Tongue (tissue), 2 donors: ENCODE results near the gene TAF9B. TPM values are rescaled to one million over a fixed set of nuclear protein-coding genes. Genes with fewer than 3 reads are reported as not detected.
"Not testable (repeated sequence)": the region's sequence is repeated elsewhere in the genome, so short reads cannot be mapped to it uniquely, and the experiment has no call there.

Experiments
- DNase-seq: peaks from one replicate; pipeline ENCODE4 v3.0.0-alpha.2; 2015
- total RNA-seq: library from RNA; depleted of rRNA; stranded (reverse); fragments of >200 nt; gene quantifications from one replicate; pipeline ENCODE4 v1.2.3, GENCODE V29; 2014

TAF9B gene
- 28.0 TPM for total RNA-seq

- peak; percentile 92 for DNase-seq
Measured at GRCh38 chrX:78139160-78140123, at the start of gene TAF9B. TSS of gene TAF9B (minus strand) at chrX:78139650. CDS start at chrX:78139611, 39 bp downstream.

GRCh38 chrX:78182881-78183280 lies 43.4 kb upstream of the TAF9B start:
- no peak for DNase-seq

GRCh38 chrX:78181307-78181706 lies 41.9 kb upstream of the TAF9B start:
- no peak for DNase-seq

GRCh38 chrX:78168065-78168464 lies 28.6 kb upstream of the TAF9B start:
- no peak for DNase-seq

GRCh38 chrX:78165425-78165824 lies 26.0 kb upstream of the TAF9B start:
- DNase-seq: no peak

GRCh38 chrX:78163175-78163574 lies 23.7 kb upstream of the TAF9B start:
- DNase-seq: not testable (repeated sequence)

GRCh38 chrX:78160711-78161110 lies 21.3 kb upstream of the TAF9B start:
- not testable (repeated sequence) for DNase-seq

GRCh38 chrX:78157846-78158245 lies 18.4 kb upstream of the TAF9B start:
- DNase-seq: not testable (repeated sequence)

- not testable (repeated sequence) for DNase-seq
Measured at GRCh38 chrX:78157373-78157772, 17.9 kb upstream of the TAF9B start.

- not testable (repeated sequence) for DNase-seq
Measured at GRCh38 chrX:78147002-78147540, 7.6 kb upstream of the TAF9B start.

- DNase-seq: no peak
Measured at GRCh38 chrX:78140206-78140605, 756 bp upstream of the TAF9B start.

GRCh38 chrX:78133238-78133960 lies 6.1 kb downstream of the TAF9B start:
- no peak for DNase-seq

GRCh38 chrX:78131117-78131516 lies 8.3 kb downstream of the TAF9B start:
- DNase-seq: no peak

- DNase-seq: no peak
Measured at GRCh38 chrX:78130396-78130795, 9.1 kb downstream of the TAF9B start.

- DNase-seq: no peak
Measured at GRCh38 chrX:78129714-78130113, 9.7 kb downstream of the TAF9B start.

GRCh38 chrX:78125781-78126180 lies 13.7 kb downstream of the TAF9B start:
- not testable (repeated sequence) for DNase-seq

- no peak for DNase-seq
Measured at GRCh38 chrX:78125148-78125547, 14.3 kb downstream of the TAF9B start.

- no peak for DNase-seq
Measured at GRCh38 chrX:78124307-78124706, 15.1 kb downstream of the TAF9B start.

GRCh38 chrX:78123190-78123589 lies 16.3 kb downstream of the TAF9B start:
- DNase-seq: no peak

- no peak for DNase-seq
Measured at GRCh38 chrX:78119521-78120227, 19.8 kb downstream of the TAF9B start.

GRCh38 chrX:78118628-78119027 lies 20.8 kb downstream of the TAF9B start:
- DNase-seq: no peak

GRCh38 chrX:78116766-78117165 lies 22.7 kb downstream of the TAF9B start:
- no peak for DNase-seq
